Measurements from ENCODE around the gene ZNF419. TPM values are rescaled to one million over a fixed set of nuclear protein-coding genes. Genes with fewer than 3 reads are reported as not detected.
"Not testable (repeated sequence)": the region's sequence is repeated elsewhere in the genome, so short reads cannot be mapped to it uniquely, and the experiment has no call there.

The ZNF419 gene
- 5.3 TPM for total RNA-seq

DNA sequence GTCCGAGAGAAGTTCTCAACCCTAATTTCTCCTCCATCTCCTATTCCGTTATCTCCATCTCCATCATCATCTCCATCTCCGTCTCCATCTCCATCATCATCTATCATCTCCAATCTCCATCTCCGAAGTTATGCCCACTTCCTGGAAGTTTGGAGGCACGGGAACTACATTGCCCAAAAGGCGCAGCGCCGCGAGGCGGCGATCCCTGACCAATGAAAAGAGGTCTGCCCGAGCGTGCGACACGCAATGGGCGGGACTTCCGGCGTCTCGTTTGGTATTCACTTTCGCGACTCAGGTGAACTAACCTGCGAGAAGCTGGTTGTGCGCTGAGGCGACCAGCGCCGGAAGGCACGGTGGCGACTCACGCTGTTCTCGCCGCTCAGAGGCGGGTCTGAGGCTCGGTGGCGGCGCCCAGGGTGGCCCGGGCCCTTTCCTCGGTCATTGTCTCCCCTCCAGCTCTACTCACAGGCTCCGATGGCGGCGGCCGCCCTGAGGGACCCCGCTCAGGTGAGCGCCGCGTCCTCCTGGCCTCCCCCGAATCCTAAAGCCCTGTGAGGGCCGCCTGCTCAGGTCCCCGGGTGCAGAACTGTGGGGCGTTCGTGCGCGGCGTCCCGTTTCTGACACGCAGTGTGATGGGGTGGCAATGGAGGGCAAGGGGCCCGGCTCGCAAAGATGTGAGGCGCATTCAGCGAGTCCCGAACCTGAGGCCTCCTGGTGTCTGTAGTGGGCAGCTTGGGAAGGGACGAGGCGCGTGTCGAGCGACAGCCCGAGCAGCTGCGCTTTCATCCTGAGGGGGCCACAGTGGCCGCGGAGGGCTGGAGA is at the start of gene ZNF419:
TSS of gene ZNF419 (plus strand) at position 274 of the 822 bp plus-strand sequence. CDS start at position 475, 201 bp downstream.
- peak within 1 kb of the TSS; percentile 78 to 83 for H3K4me3 ChIP-seq
- H3K4me1 ChIP-seq, H3K27me3 ChIP-seq: not testable (repeated sequence)
- H3K27ac ChIP-seq = peak within 1 kb of the TSS; percentile 44 to 52
- H3K9me3 ChIP-seq = peaks cover 0 to 12% of the 10 kb centered on the region in 2 donors
- peaks cover 16 to 28% of the 10 kb centered on the region in 2 donors for H3K36me3 ChIP-seq
- peak; percentile 66 to 95 for DNase-seq (ENCODE audit: low spot score in 2 of 2)
- intact Hi-C loops (cut with DNase I) = loop anchor here (1.0 to 5.0 kb wide), 5 partner anchors 10 to 91 kb away; partner anchors contain the start of genes ZNF416, ZNF549, ZNF550 and ZNF749

DNA sequence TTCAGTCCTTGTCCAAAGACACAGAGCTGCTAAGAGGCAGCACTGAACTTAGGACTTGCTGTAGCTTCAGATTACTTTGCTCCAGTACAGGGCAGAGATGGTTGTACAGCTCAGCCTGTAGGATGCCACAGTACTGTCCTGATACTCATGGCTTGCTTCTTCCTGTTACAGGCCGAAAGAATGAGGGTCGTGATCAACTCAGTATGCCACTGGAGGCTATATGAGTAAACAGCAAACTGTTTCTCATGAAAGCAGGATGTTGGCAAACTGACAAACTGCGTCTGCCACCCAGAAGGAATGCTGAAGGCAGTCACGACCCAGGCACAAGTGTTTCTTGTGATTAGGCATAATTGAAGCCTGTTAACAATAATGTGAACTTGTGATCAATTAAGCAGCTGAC is 49.6 kb upstream of the ZNF419 start:
- intact Hi-C loops (cut with DNase I) = no loop called here
- H3K27ac ChIP-seq = no peak overlapping the region
- TF ChIP-seq, protein P1, sequence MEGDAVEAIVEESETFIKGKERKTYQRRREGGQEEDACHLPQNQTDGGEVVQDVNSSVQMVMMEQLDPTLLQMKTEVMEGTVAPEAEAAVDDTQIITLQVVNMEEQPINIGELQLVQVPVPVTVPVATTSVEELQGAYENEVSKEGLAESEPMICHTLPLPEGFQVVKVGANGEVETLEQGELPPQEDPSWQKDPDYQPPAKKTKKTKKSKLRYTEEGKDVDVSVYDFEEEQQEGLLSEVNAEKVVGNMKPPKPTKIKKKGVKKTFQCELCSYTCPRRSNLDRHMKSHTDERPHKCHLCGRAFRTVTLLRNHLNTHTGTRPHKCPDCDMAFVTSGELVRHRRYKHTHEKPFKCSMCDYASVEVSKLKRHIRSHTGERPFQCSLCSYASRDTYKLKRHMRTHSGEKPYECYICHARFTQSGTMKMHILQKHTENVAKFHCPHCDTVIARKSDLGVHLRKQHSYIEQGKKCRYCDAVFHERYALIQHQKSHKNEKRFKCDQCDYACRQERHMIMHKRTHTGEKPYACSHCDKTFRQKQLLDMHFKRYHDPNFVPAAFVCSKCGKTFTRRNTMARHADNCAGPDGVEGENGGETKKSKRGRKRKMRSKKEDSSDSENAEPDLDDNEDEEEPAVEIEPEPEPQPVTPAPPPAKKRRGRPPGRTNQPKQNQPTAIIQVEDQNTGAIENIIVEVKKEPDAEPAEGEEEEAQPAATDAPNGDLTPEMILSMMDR (IDR thresholded peaks at IDR 0.05) = no peak
- no peaks in the 10 kb centered on the region for H3K27me3 ChIP-seq
- no peak for DNase-seq (ENCODE audit: low spot score in 2 of 2)
- H3K4me1 ChIP-seq = peaks cover 5 to 9% of the 10 kb centered on the region in 2 donors
- peaks cover 27 to 54% of the 10 kb centered on the region in 2 donors for H3K9me3 ChIP-seq
- H3K4me3 ChIP-seq = no peak overlapping the region
- peaks cover 18 to 34% of the 10 kb centered on the region in 2 donors for H3K36me3 ChIP-seq

GRCh38 chr19:57438925-57439324 is 48.6 kb upstream of the ZNF419 start:
- H3K4me3 ChIP-seq = no peak overlapping the region
- intact Hi-C loops (cut with DNase I) = no loop called here
- H3K4me1 ChIP-seq = peaks cover 5 to 9% of the 10 kb centered on the region in 2 donors
- DNase-seq (ENCODE audit: low spot score in 2 of 2) = no peak
- no peak overlapping the region for H3K27ac ChIP-seq
- H3K36me3 ChIP-seq = peaks cover 27 to 44% of the 10 kb centered on the region in 2 donors
- TF ChIP-seq, protein P1 (IDR thresholded peaks at IDR 0.05) = no peak
- peaks cover 37 to 64% of the 10 kb centered on the region in 2 donors for H3K9me3 ChIP-seq
- no peaks in the 10 kb centered on the region for H3K27me3 ChIP-seq

- intact Hi-C loops (cut with DNase I) = no loop called here
- Histone ChIP-seq H3K4me3 (no peak overlapping the region), H3K27me3 (no peaks in the 10 kb centered on the region), H3K4me1 (no peaks in the 10 kb centered on the region), H3K36me3 (peaks cover 37 to 63% of the 10 kb centered on the region in 2 donors), H3K27ac (no peak overlapping the region), H3K9me3 (peaks cover 58 to 96% of the 10 kb centered on the region in 2 donors)
- DNase-seq (ENCODE audit: low spot score in 2 of 2) = no peak
- TF ChIP-seq, protein P1 (IDR thresholded peaks at IDR 0.05) = no peak
Measured at GRCh38 chr19:57441979-57442752, 45.4 kb upstream of the ZNF419 start.

- intact Hi-C loops (cut with DNase I) = no loop called here
- DNase-seq (ENCODE audit: low spot score in 2 of 2) = no peak
Measured at GRCh38 chr19:57443121-57443696, 44.3 kb upstream of the ZNF419 start.

More at GRCh38 chr19:57443121-57443696, 44.3 kb upstream of the ZNF419 start:
- Histone ChIP-seq H3K4me3 (no peak overlapping the region), H3K36me3 (peaks cover 32 to 57% of the 10 kb centered on the region in 2 donors), H3K4me1 (no peaks in the 10 kb centered on the region), H3K9me3 (peaks cover 67 to 99% of the 10 kb centered on the region in 2 donors), H3K27me3 (no peaks in the 10 kb centered on the region), H3K27ac (no peak overlapping the region)
- TF ChIP-seq, protein P1 (IDR thresholded peaks at IDR 0.05) = no peak
